Activated CD8-positive, alpha-beta memory T cell treated with anti-CD3 and anti-CD28 coated beads, Interleukin-2, amount 50 U/mL, for 1 hour (primary cell): ENCODE results near the gene ZNF749.
"Not testable (repeated sequence)": the region's sequence is repeated elsewhere in the genome, so short reads cannot be mapped to it uniquely, and the experiment has no call there.

Experiments
- DNase-seq: peaks from one replicate; pipeline ENCODE4 v3.0.0-alpha.2; 2020; ENCODE audit errors: extremely low read depth

ZNF749 gene

DNA sequence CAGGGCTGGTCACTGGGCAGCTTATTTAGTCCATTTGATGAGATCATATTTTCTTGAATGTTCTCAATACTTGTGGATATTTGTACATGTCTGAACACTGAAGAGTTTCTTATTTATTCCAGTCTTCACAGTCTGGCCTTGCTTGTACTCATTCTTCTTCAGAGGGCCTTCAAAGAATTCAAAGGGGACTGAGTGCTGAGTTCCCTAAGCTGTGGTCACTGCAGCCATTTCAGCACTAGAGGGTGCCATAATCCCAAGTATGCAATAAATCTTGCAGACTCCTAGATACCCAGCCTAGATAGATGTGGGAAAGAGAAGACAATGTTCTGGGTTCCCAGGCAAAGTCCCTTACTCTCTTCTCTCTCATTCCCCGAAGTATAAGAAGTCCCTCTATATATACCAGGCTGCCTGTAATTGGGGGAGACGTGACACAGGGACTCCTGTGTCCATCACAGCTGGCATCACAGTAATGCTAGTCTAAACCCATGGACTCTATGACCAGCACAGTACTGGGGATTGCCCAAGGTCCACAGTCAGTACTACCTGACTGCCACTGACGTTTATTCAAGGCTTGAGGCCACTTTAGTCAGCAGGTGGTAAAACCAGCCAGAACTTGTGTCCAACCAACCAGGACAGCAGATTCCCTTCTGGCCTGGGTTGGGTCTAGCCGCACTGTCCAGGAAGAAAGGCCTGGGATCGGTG is 30.7 kb downstream of the ZNF749 start:
- DNase-seq, result no peak

DNA sequence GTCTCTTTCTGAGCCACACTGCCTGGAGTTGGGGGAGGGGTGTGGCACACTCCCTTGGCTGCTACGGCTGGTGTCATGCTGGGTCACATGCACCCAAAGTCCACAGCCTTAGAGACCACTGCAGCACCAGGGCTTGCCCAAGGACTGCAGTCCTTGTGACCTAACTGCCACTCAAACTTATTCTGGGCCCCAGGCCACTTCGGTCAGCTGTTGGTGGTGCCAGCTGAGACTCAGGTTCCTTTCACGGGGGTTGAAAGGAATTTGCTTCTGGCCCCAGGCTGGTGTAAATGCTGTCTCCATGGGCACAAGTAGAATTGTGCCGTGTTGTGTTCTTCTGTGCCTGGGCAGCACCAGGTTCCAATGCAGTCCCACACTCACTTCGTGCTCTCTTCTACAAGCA is 31.4 kb downstream of the ZNF749 start:
- DNase-seq, result no peak

DNA sequence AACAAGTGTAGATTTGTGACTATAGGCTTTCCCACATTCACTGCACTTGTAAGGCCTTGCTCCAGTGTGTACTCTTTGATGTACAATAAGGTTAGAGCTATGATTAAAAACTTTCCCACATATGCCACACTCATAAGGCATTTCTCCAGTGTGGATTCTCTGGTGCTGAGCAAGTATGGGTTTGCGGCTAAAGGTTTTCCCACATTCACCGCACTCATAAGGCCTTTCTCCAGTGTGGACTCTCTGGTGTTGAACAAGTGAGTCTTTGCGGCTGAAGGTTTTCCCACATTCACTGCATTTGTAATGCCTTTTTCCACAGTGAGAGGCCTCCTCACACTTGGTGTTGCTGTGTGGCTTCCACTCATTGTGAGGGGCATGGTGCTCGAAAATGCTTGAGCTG is 38.5 kb downstream of the ZNF749 start:
- no peak for DNase-seq

DNA sequence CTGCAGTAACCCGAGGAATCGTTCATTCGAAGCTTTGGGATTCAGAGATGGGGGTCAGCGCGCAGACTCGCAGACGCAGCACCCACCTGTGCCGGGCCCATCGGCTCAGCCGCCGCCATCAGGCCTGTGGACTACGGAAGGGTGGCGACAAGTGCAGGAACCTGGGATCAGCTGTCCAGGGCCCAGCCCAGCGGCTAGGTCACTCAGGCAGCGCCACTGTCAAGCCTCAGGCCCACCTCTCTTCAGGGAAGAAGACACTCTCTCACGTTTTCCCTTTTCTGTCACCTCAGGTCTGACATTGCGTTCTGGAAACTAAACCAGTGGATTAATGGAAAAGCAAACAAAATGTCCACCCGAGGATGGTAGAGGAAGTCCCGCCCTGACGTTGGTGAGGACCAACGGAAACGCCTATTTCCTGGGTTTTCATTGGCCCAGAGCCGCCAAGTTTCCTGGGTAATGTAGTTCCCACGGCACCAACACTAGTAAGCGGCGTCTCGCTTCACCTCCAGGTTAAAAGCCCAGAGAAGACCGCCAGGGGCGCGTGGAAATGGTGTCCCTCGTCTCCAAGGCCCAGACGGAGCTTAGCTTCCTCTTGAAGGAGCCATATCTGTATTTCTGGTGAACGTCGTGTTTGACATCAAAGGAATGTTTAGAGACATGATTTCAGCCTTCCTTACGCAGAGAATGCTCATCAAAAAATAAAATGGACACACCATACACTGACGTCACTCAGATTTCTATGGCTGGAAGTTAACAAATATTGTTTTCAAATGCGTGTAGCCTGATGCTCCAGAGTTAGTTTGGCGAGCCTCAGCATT is 42.3 kb downstream of the ZNF749 start, which contains the start of gene ZNF772:
ZNF772 (minus strand) TSS at position 376 of the 818 bp plus-strand sequence; CDS start at position 119, 257 bp downstream.
- DNase-seq, result peak; percentile 73

DNA sequence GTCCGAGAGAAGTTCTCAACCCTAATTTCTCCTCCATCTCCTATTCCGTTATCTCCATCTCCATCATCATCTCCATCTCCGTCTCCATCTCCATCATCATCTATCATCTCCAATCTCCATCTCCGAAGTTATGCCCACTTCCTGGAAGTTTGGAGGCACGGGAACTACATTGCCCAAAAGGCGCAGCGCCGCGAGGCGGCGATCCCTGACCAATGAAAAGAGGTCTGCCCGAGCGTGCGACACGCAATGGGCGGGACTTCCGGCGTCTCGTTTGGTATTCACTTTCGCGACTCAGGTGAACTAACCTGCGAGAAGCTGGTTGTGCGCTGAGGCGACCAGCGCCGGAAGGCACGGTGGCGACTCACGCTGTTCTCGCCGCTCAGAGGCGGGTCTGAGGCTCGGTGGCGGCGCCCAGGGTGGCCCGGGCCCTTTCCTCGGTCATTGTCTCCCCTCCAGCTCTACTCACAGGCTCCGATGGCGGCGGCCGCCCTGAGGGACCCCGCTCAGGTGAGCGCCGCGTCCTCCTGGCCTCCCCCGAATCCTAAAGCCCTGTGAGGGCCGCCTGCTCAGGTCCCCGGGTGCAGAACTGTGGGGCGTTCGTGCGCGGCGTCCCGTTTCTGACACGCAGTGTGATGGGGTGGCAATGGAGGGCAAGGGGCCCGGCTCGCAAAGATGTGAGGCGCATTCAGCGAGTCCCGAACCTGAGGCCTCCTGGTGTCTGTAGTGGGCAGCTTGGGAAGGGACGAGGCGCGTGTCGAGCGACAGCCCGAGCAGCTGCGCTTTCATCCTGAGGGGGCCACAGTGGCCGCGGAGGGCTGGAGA is 52.6 kb downstream of the ZNF749 start, which contains the start of gene ZNF419:
ZNF419 (plus strand) TSS at position 274 of the 822 bp plus-strand sequence; CDS start at position 475, 201 bp downstream.
- peak; percentile 82 for DNase-seq

DNA sequence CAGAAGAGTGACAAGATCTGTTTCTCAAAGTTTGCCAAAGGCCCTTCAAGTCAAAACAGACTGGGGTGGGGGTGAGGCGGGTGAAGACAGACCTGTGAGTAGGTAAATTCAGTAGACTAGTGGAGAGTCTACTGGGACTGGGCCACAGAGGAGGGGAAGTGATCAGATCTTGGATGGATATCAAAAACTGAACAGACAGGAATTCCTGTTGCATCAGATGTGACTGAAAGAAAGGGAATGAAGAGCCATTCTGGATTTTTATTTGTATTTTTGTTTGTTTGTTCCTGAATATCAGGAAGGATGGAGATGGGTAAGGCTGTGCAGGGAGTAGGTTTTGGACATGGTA is 53.1 kb downstream of the ZNF749 start:
- not testable (repeated sequence) for DNase-seq
